OCI-LY7 (cell line): ENCODE measurements around the gene HAPLN2. TPM values are rescaled to one million over a fixed set of nuclear protein-coding genes. Genes with fewer than 3 reads are reported as not detected.

Experiments
- BruUV-seq: library from RNA; stranded (reverse); fragments of 400-500 nt; replicated peaks from 2 replicates; lab custom pipeline; 2021; lab: Mats Ljungman, UMichigan
- CTCF ChIA-PET: fragments of 300-600 bp; sonication (Branson Sonifier 250); formaldehyde crosslinking; loops from one replicate; lab custom pipeline; 2022; ENCODE audit warnings: antibody characterized with exemption; ENCODE audit not compliant: unreplicated experiment; lab: Charles Lee
- POLR2A ChIA-PET: fragments of 300-600 bp; sonication (Branson Sonifier 250); formaldehyde crosslinking; loops from one replicate; lab custom pipeline; 2022; ENCODE audit warnings: antibody characterized with exemption; lab: Charles Lee
- DNase-seq: peaks from one replicate; pipeline ENCODE4 v3.0.0-alpha.2; 2015; ENCODE audit warnings: low spot score
- H2AFZ ChIP-seq: fragments of 200-600 bp; sonication (generic), shearing (Covaris generic); 2 replicates; pipeline ENCODE4 v1.6.1; 2014; ENCODE audit warnings: mild to moderate bottlenecking, antibody characterized with exemption, low read length, moderate library complexity
- H3K27ac ChIP-seq: fragments of 200-600 bp; sonication (generic); 2 replicates; pipeline ENCODE4 v1.5.1; 2014; ENCODE audit warnings: mixed run types, low read depth, mild to moderate bottlenecking, moderate library complexity, low read length, inconsistent platforms; ENCODE audit not compliant: poor library complexity, severe bottlenecking
- H3K36me3 ChIP-seq: fragments of 200-600 bp; sonication (generic); 2 replicates; pipeline ENCODE4 v1.6.1; 2014; ENCODE audit warnings: mild to moderate bottlenecking, antibody characterized with exemption, low read length, moderate library complexity, mixed read lengths; ENCODE audit not compliant: insufficient read depth
- H3K4me1 ChIP-seq: fragments of 200-600 bp; sonication (generic); 2 replicates; pipeline ENCODE4 v1.5.1; 2014; ENCODE audit warnings: mild to moderate bottlenecking, low read length; ENCODE audit not compliant: insufficient read depth, poor library complexity, severe bottlenecking
- H3K4me2 ChIP-seq: fragments of 200-600 bp; sonication (generic); 2 replicates; pipeline ENCODE4 v1.6.1; 2014; ENCODE audit warnings: mild to moderate bottlenecking, low read length
- H3K4me3 ChIP-seq: fragments of 200-600 bp; sonication (generic); 2 replicates; pipeline ENCODE4 v1.5.1; 2014; ENCODE audit warnings: mild to moderate bottlenecking, low read depth, low read length; ENCODE audit not compliant: poor library complexity, severe bottlenecking
- H3K79me2 ChIP-seq: fragments of 200-600 bp; sonication (generic); 2 replicates; pipeline ENCODE4 v1.6.1; 2016; ENCODE audit warnings: low read depth, mild to moderate bottlenecking, low read length, moderate library complexity, mixed read lengths; ENCODE audit not compliant: insufficient read depth
- H3K9me2 ChIP-seq: fragments of 200-600 bp; sonication (generic); 2 replicates; pipeline ENCODE4 v1.6.1; 2016; ENCODE audit warnings: mild to moderate bottlenecking, low read length, mixed read lengths; ENCODE audit not compliant: insufficient read depth
- H3K9me3 ChIP-seq: fragments of 200-600 bp; sonication (generic); 2 replicates; pipeline ENCODE4 v1.6.1; 2014; ENCODE audit warnings: mild to moderate bottlenecking, mixed run types, low read length, mixed read lengths
- H4K20me1 ChIP-seq: fragments of 200-600 bp; sonication (generic); 2 replicates; pipeline ENCODE4 v1.6.1; 2014; ENCODE audit warnings: mild to moderate bottlenecking, antibody characterized with exemption, low read length, moderate library complexity, mixed read lengths; ENCODE audit not compliant: insufficient read depth
- CTCF ChIP-seq: fragments of 200-600 bp; sonication (generic); conservative IDR thresholded peaks from 2 replicates; pipeline ENCODE4 v1.5.1; 2014; ENCODE audit warnings: mild to moderate bottlenecking, antibody characterized with exemption, low read length, moderate library complexity, mixed read lengths
- EZH2phosphoT487 ChIP-seq: fragments of 200-600 bp; sonication (generic); IDR thresholded peaks from 2 replicates; pipeline ENCODE4 v1.6.1; 2018; ENCODE audit warnings: low read depth, borderline replicate concordance, mild to moderate bottlenecking, mixed run types, antibody characterized with exemption, low read length, moderate library complexity, mixed read lengths
- intact Hi-C: fragments of 100-400 bp; cut with micrococcal nuclease; formaldehyde crosslinking; loops from one replicate; pipeline ENCODE4 v1.10.0; 2022; ENCODE audit not compliant: unreplicated experiment
- total RNA-seq, 2 experiments: library from RNA; depleted of rRNA in 1 of 2; stranded (reverse); fragments of >200 nt in 1 of 2; shearing (Covaris generic) in 1 of 2; gene quantifications; 2 replicates each; pipeline ENCODE4 v1.2.3, GENCODE V29; 2014 to 2022

HAPLN2 gene
- total RNA-seq, 2 experiments from 2014 or later: 0.41 to 1.1 TPM

- ChIA-PET POLR2A (interaction anchor here (2.5 kb wide), 1 partner anchor 8 kb away, joined by 27 read pairs; the partner anchor contains the start of gene GPATCH4), CTCF (interaction anchor here (1.0 kb wide), 1 partner anchor 207 kb away, joined by 4 read pairs; no protein-coding TSS in a partner anchor)
- peaks cover 27% of the 10 kb centered on the region for H3K4me1 ChIP-seq
- peak overlapping the region; percentile 50 for H3K27ac ChIP-seq
- peak; percentile 50 for DNase-seq
- BruUV-seq: no TSS peak
- no peaks in the 10 kb centered on the region; the same call in 1 of the 2 replicates for H3K79me2 ChIP-seq
- no peaks in the 10 kb centered on the region for H4K20me1 ChIP-seq
- no peak overlapping the region for H2AFZ ChIP-seq
- H3K4me3 ChIP-seq: peak overlapping the region; percentile 89
- no peak for TF ChIP-seq CTCF
- TF ChIP-seq EZH2phosphoT487: no peak
- H3K9me3 ChIP-seq: no peaks in the 10 kb centered on the region
- peak overlapping the region; percentile 82 for H3K4me2 ChIP-seq
- intact Hi-C loops: no loop called here
- no peaks in the 10 kb centered on the region for H3K9me2 ChIP-seq
- peaks cover 57% of the 10 kb centered on the region for H3K36me3 ChIP-seq
Observed at GRCh38 chr1:156592910-156593660, 26.1 kb upstream of the HAPLN2 start.

GRCh38 chr1:156593661-156593989 lies 25.6 kb upstream of the HAPLN2 start:
- Histone ChIP-seq H3K9me2 (no peaks in the 10 kb centered on the region), H3K27ac (peak overlapping the region; percentile 50), H3K4me3 (no peak overlapping the region), H2AFZ (no peak overlapping the region), H3K4me1 (peaks cover 27% of the 10 kb centered on the region), H4K20me1 (no peaks in the 10 kb centered on the region), H3K9me3 (no peaks in the 10 kb centered on the region), H3K4me2 (no peak overlapping the region), H3K36me3 (peaks cover 62% of the 10 kb centered on the region), H3K79me2 (peaks cover 5% of the 10 kb centered on the region)
- ChIA-PET CTCF (interaction anchor here (1.0 kb wide), 1 partner anchor 208 kb away, joined by 4 read pairs; no protein-coding TSS in a partner anchor), POLR2A (interaction anchor here (0.6 kb wide), 1 partner anchor 93 kb away, joined by 3 read pairs; the partner anchor contains the start of gene MEF2D)
- DNase-seq: no peak
- BruUV-seq: no TSS peak
- TF ChIP-seq CTCF: no peak
- TF ChIP-seq EZH2phosphoT487: no peak
- intact Hi-C loops: no loop called here

GRCh38 chr1:156594190-156594589 lies 25.0 kb upstream of the HAPLN2 start:
- BruUV-seq: no TSS peak
- intact Hi-C loops: no loop called here

More at GRCh38 chr1:156594190-156594589, 25.0 kb upstream of the HAPLN2 start:
- Histone ChIP-seq H3K79me2 (peaks cover 11% of the 10 kb centered on the region), H3K9me3 (no peaks in the 10 kb centered on the region), H3K9me2 (no peaks in the 10 kb centered on the region), H2AFZ (no peak overlapping the region), H3K36me3 (peaks cover 68% of the 10 kb centered on the region), H4K20me1 (no peaks in the 10 kb centered on the region), H3K4me3 (no peak overlapping the region), H3K27ac (no peak overlapping the region), H3K4me1 (peaks cover 27% of the 10 kb centered on the region), H3K4me2 (no peak overlapping the region)
- no peak for TF ChIP-seq EZH2phosphoT487
- no peak for DNase-seq
- ChIA-PET POLR2A (interaction anchor here (0.6 kb wide), 2 partner anchors 17 to 94 kb away, joined by 3 to 4 read pairs; partner anchors contain the start of gene MEF2D), CTCF (interaction anchor here (1.0 kb wide), 1 partner anchor 208 kb away, joined by 4 read pairs; no protein-coding TSS in a partner anchor)
